ENCODE results near the gene NLRP1. TPM values are rescaled to one million over a fixed set of nuclear protein-coding genes. Genes with fewer than 3 reads are reported as not detected.

Gene NLRP1
- polyA plus RNA-seq, 1 donor from 2014 or later, result 255 TPM

DNA sequence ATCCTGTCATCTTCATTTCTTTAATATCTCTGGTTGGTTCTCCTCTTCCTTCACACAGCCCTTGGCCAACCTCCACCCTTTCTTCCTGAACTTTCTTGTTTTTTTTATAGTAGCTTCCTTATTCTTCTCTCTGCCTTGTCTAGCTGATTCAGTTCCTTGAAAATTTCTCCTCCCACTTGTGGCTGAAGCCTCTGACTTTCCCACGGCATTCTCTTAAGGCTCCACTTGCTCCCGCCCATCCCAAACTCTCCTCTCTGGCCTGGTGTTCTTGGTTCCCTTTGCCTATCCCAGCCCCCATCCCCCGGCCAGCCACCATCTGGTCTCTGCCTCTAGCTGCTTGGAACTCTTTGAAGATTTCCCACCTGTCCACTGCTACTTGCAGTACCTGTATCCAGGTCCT is 29.1 kb downstream of the NLRP1 start:
- no peaks in the 10 kb centered on the region for H4K20me1 ChIP-seq (ENCODE audit: insufficient read depth)
- H3F3A ChIP-seq (ENCODE audit: insufficient read depth, low read length, poor library complexity, severe bottlenecking), result no peaks in the 10 kb centered on the region
- no peak overlapping the region for H3K9ac ChIP-seq (ENCODE audit: low read length)
- H3K9me3 ChIP-seq (ENCODE audit: low read length), result no peaks in the 10 kb centered on the region
- H3K4me3 ChIP-seq (ENCODE audit: low read length), result no peak overlapping the region
- no peak overlapping the region for H2AFZ ChIP-seq (ENCODE audit: low read depth, low read length)
- H3K36me3 ChIP-seq (ENCODE audit: insufficient read depth, low read length), result no peaks in the 10 kb centered on the region
- TF ChIP-seq EZH2 (IDR thresholded peaks at IDR 0.05; ENCODE audit: borderline replicate concordance, insufficient read depth, low read length, poor library complexity, severe bottlenecking) (no peak), RAD21 (conservative IDR thresholded peaks at IDR 0.05) (no peak), SMC3 (conservative IDR thresholded peaks at IDR 0.05; ENCODE audit: poor library complexity) (no peak), TAF1 (IDR thresholded peaks at IDR 0.05; ENCODE audit: low read depth) (no peak), POLR2AphosphoS5 (IDR thresholded peaks at IDR 0.05) (no peak), MXI1 (conservative IDR thresholded peaks at IDR 0.05; ENCODE audit: poor library complexity, severe bottlenecking) (no peak), CTCF (IDR thresholded peaks at IDR 0.05; ENCODE audit: poor library complexity, severe bottlenecking) (no peak)
- no peaks in the 10 kb centered on the region for H3K27me3 ChIP-seq (ENCODE audit: insufficient read depth, low read depth, low read length)
- no peaks in the 10 kb centered on the region for H3K9me2 ChIP-seq (ENCODE audit: insufficient read depth, low read length)
- H3K4me2 ChIP-seq (ENCODE audit: low read length), result no peak overlapping the region
- H3K27ac ChIP-seq (ENCODE audit: low read length), result no peak overlapping the region
- H3K79me2 ChIP-seq (replicated peaks; ENCODE audit: insufficient read depth, low read length), result no peaks in the 10 kb centered on the region

- no peaks in the 10 kb centered on the region for H3K79me2 ChIP-seq (replicated peaks; ENCODE audit: insufficient read depth, low read length)
- no peaks in the 10 kb centered on the region for H4K20me1 ChIP-seq (ENCODE audit: insufficient read depth)
- no peak overlapping the region for H2AFZ ChIP-seq (ENCODE audit: low read depth, low read length)
- no peak overlapping the region for H3K9ac ChIP-seq (ENCODE audit: low read length)
- no peaks in the 10 kb centered on the region for H3K9me2 ChIP-seq (ENCODE audit: insufficient read depth, low read length)
- no peaks in the 10 kb centered on the region for H3K27me3 ChIP-seq (ENCODE audit: insufficient read depth, low read depth, low read length)
- no peak overlapping the region for H3K4me3 ChIP-seq (ENCODE audit: low read length)
- TF ChIP-seq, protein P1, sequence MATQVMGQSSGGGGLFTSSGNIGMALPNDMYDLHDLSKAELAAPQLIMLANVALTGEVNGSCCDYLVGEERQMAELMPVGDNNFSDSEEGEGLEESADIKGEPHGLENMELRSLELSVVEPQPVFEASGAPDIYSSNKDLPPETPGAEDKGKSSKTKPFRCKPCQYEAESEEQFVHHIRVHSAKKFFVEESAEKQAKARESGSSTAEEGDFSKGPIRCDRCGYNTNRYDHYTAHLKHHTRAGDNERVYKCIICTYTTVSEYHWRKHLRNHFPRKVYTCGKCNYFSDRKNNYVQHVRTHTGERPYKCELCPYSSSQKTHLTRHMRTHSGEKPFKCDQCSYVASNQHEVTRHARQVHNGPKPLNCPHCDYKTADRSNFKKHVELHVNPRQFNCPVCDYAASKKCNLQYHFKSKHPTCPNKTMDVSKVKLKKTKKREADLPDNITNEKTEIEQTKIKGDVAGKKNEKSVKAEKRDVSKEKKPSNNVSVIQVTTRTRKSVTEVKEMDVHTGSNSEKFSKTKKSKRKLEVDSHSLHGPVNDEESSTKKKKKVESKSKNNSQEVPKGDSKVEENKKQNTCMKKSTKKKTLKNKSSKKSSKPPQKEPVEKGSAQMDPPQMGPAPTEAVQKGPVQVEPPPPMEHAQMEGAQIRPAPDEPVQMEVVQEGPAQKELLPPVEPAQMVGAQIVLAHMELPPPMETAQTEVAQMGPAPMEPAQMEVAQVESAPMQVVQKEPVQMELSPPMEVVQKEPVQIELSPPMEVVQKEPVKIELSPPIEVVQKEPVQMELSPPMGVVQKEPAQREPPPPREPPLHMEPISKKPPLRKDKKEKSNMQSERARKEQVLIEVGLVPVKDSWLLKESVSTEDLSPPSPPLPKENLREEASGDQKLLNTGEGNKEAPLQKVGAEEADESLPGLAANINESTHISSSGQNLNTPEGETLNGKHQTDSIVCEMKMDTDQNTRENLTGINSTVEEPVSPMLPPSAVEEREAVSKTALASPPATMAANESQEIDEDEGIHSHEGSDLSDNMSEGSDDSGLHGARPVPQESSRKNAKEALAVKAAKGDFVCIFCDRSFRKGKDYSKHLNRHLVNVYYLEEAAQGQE (IDR thresholded peaks at IDR 0.05; ENCODE audit: borderline replicate concordance), result no peak
- TF ChIP-seq CTCF (IDR thresholded peaks at IDR 0.05; ENCODE audit: poor library complexity, severe bottlenecking), result no peak
- TF ChIP-seq EZH2 (IDR thresholded peaks at IDR 0.05; ENCODE audit: borderline replicate concordance, insufficient read depth, low read length, poor library complexity, severe bottlenecking), result no peak
- TF ChIP-seq SMC3 (conservative IDR thresholded peaks at IDR 0.05; ENCODE audit: poor library complexity), result no peak
- no peak for TF ChIP-seq EP300 (conservative IDR thresholded peaks at IDR 0.05; ENCODE audit: poor library complexity, severe bottlenecking)
- no peak for TF ChIP-seq RAD21 (conservative IDR thresholded peaks at IDR 0.05)
- TF ChIP-seq TAF1 (IDR thresholded peaks at IDR 0.05; ENCODE audit: low read depth), result no peak
- TF ChIP-seq POLR2AphosphoS5 (IDR thresholded peaks at IDR 0.05), result no peak
- TF ChIP-seq MXI1 (conservative IDR thresholded peaks at IDR 0.05; ENCODE audit: poor library complexity, severe bottlenecking), result no peak
- no peaks in the 10 kb centered on the region for H3K36me3 ChIP-seq (ENCODE audit: insufficient read depth, low read length)
- H3K9me3 ChIP-seq (ENCODE audit: low read length), result no peaks in the 10 kb centered on the region
- no peak overlapping the region for H3K27ac ChIP-seq (ENCODE audit: low read length)
- H3K4me2 ChIP-seq (ENCODE audit: low read length), result no peak overlapping the region
- H3F3A ChIP-seq (ENCODE audit: insufficient read depth, low read length, poor library complexity, severe bottlenecking), result no peaks in the 10 kb centered on the region
Observed at GRCh38 chr17:5553479-5553878, 30.8 kb downstream of the NLRP1 start.
